B cell (primary cell): ENCODE results near the gene ARR3. TPM values are rescaled to one million over a fixed set of nuclear protein-coding genes. Genes with fewer than 3 reads are reported as not detected.
"Not testable (repeated sequence)": the region's sequence is repeated elsewhere in the genome, so short reads cannot be mapped to it uniquely, and the experiment has no call there.

Experiments
- ATAC-seq: fragments of 200-7000 bp; cut with Tn5 transposase; one replicate; pipeline ENCODE4 v1.10.0; 2021; ENCODE audit warnings: low read depth, mild to moderate bottlenecking, moderate number of reproducible peaks, moderate library complexity
- CTCF ChIA-PET: fragments of 350-600 bp; sonication (Branson Sonifier 250); formaldehyde crosslinking; loops from one replicate; lab custom pipeline; 2021; ENCODE audit warnings: antibody characterized with exemption, inconsistent platforms; lab: Charles Lee
- POLR2A ChIA-PET: fragments of 350-600 bp; sonication (Branson Sonifier 250); formaldehyde crosslinking; loops from one replicate; lab custom pipeline; 2021; ENCODE audit warnings: antibody characterized with exemption; lab: Charles Lee
- DNase-seq: peaks from one replicate; pipeline ENCODE4 v3.0.0; 2013
- H2AFZ ChIP-seq: 2 replicates; pipeline ENCODE4 v1.6.1; 2012; ENCODE audit warnings: mild to moderate bottlenecking, low read depth, low read length; ENCODE audit not compliant: insufficient read depth, poor library complexity, severe bottlenecking
- H3K27ac ChIP-seq, 2 donors: 1 replicate in 1 of 2; 2 replicates in 1 of 2; pipeline ENCODE4 v1.5.1; 2012 to 2013; ENCODE audit warnings: low read length in 2 of 2, mild to moderate bottlenecking in 2 of 2, moderate library complexity in 1 of 2
- H3K27me3 ChIP-seq, 4 experiments: fragments of 200-600 bp in 1 of 4; sonication (generic) in 1 of 4; replicated peaks in 1 of 4; 1 replicate in 2 of 4; 2 replicates in 2 of 4; pipeline versions ENCODE4 v1.6.1 to v1.7.0; 2013 to 2016; ENCODE audit warnings: low read length in 3 of 4, mild to moderate bottlenecking in 2 of 4, mixed read lengths in 1 of 4, moderate library complexity in 1 of 4; ENCODE audit not compliant: insufficient read depth in 4 of 4, control insufficient read depth in 3 of 4; ENCODE audit errors: control extremely low read depth in 1 of 4
- H3K36me3 ChIP-seq, 2 experiments: replicated peaks in 1 of 2; 1 replicate in 1 of 2; 2 replicates in 1 of 2; pipeline versions ENCODE4 v1.6.1 to v1.7.1; 2013; ENCODE audit warnings: low read length in 1 of 2; ENCODE audit not compliant: insufficient read depth in 2 of 2, control insufficient read depth in 1 of 2; ENCODE audit errors: control extremely low read depth in 1 of 2, extremely low read depth in 1 of 2
- H3K4me1 ChIP-seq, 2 donors: fragments of 200-600 bp in 1 of 2; sonication (generic) in 1 of 2; 1 replicate in 1 of 2; 2 replicates in 1 of 2; pipeline versions ENCODE4 v1.5.1 to v1.6.1; 2013 to 2017; ENCODE audit warnings: low read length in 2 of 2; ENCODE audit not compliant: control insufficient read depth in 2 of 2, insufficient read depth in 2 of 2
- H3K4me2 ChIP-seq: replicated peaks from 2 replicates; pipeline ENCODE3; 2012; ENCODE audit warnings: mild to moderate bottlenecking, low read depth, low read length; ENCODE audit not compliant: poor library complexity, severe bottlenecking
- H3K4me3 ChIP-seq, 5 experiments: fragments of 200-600 bp in 1 of 5; sonication (generic) in 1 of 5; 1 replicate in 3 of 5; 2 replicates in 2 of 5; pipeline versions ENCODE4 v1.5.1 to v1.7.0; 2011 to 2016; ENCODE audit warnings: low read length in 4 of 5, mild to moderate bottlenecking in 4 of 5, low read depth in 2 of 5, control low read depth in 1 of 5, moderate library complexity in 1 of 5; ENCODE audit not compliant: insufficient read depth in 1 of 5; ENCODE audit errors: control extremely low read depth in 1 of 5, extremely low read depth in 1 of 5
- H3K79me2 ChIP-seq: fragments of 200-600 bp; sonication (generic); one replicate; pipeline ENCODE4 v1.6.0; 2016; ENCODE audit warnings: low read length; ENCODE audit not compliant: control insufficient read depth, insufficient read depth
- H3K9ac ChIP-seq: fragments of 200-600 bp; sonication (generic); 2 replicates; pipeline ENCODE4 v1.6.1; 2017; ENCODE audit warnings: mild to moderate bottlenecking, low read length, moderate library complexity
- H3K9me3 ChIP-seq, 3 donors: one replicate each; pipeline versions ENCODE4 v1.6.1 to v1.7.1; 2013; ENCODE audit warnings: low read length in 2 of 3; ENCODE audit not compliant: control insufficient read depth in 2 of 3, insufficient read depth in 1 of 3; ENCODE audit errors: control extremely low read depth in 1 of 3
- H4K20me1 ChIP-seq: 2 replicates; pipeline ENCODE4 v1.6.0; 2012; ENCODE audit warnings: mild to moderate bottlenecking, low read length; ENCODE audit not compliant: insufficient read depth, control insufficient read depth, poor library complexity, severe bottlenecking
- H3K27ac Mint-ChIP-seq: one replicate; pipeline ENCODE4 v1.8.0; 2021; ENCODE audit warnings: mixed read lengths
- H3K27me3 Mint-ChIP-seq: one replicate; pipeline ENCODE4 v1.8.0; 2021; ENCODE audit warnings: mixed read lengths
- H3K4me1 Mint-ChIP-seq: one replicate; pipeline ENCODE4 v1.8.0; 2021; ENCODE audit warnings: mixed read lengths
- H3K4me3 Mint-ChIP-seq: one replicate; pipeline ENCODE4 v1.8.0; 2021; ENCODE audit warnings: mixed read lengths
- H3K9me3 Mint-ChIP-seq: one replicate; pipeline ENCODE4 v1.8.0; 2022; ENCODE audit warnings: mixed read lengths; ENCODE audit not compliant: insufficient read depth
- EZH2 ChIP-seq: IDR thresholded peaks from 2 replicates; pipeline ENCODE4 v1.6.1; 2012; ENCODE audit warnings: borderline replicate concordance, low read depth, mild to moderate bottlenecking, moderate library complexity, low read length; ENCODE audit not compliant: insufficient read depth, poor library complexity, severe bottlenecking
- WGBS: methylation state at CpG from one replicate; pipeline ENCODE4 v1.1.5; 2013; ENCODE audit warnings: missing lambda C conversion rate; ENCODE audit not compliant: insufficient coverage; 5-methylcytosine and 5-hydroxymethylcytosine counted together
- intact Hi-C: fragments of 100-400 bp; cut with micrococcal nuclease; formaldehyde crosslinking; loops from one replicate; pipeline ENCODE4 v1.10.0; 2022
- polyA plus RNA-seq: library from polyadenylated mRNA; depleted of rRNA; stranded (reverse); fragments of >200 nt; gene quantifications from 2 replicates; pipeline ENCODE4 v1.2.3, GENCODE V29; 2012
- total RNA-seq, 2 donors: library from RNA; stranded (reverse); fragments of 120-200 nt in 1 of 2; gene quantifications; 1 replicate in 1 of 2; 2 replicates in 1 of 2; pipeline versions ENCODE4 v1.2.3 to v1.2.4, GENCODE V29; 2013 to 2022
- TF ChIP-seq, protein P1 (sequence below): fragments of 200-600 bp; IDR thresholded peaks from one replicate; pipeline ENCODE4 v1.8.0; 2022; ENCODE audit warnings: antibody characterized with exemption, mild to moderate bottlenecking

Gene ARR3
- total and polyA plus RNA-seq, 2 donors (not counting 1 experiment from before 2014, with no cell fraction given), result not detected

DNA sequence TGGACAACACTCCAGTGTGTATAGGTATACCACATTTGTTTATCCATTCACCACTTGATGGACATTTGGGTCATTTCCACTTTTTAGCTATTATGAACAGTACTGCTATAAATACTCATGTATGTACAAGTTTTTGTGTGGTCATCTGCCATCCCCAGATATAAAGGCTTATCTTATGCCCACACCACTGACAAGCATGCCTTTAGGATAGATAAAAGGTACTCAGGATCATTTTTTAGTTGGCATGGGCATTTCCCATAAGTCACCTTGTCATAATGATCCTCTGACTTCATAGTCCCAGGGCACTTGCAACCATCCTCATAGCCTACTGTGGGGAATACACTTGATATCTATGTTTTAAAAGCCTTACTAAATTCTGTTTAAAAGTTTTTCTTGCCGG is 27.4 kb upstream of the ARR3 start:
- Mint-ChIP-seq H3K9me3 (no peaks in the 10 kb centered on the region), H3K4me3 (no peak overlapping the region), H3K27ac (no peak overlapping the region), H3K4me1 (no peaks in the 10 kb centered on the region), H3K27me3 (peaks cover 3% of the 10 kb centered on the region)
- Histone ChIP-seq H3K9ac (no peak overlapping the region), H3K4me3 (no peak overlapping the region), H3K4me2 (no peak overlapping the region), H4K20me1 (no peaks in the 10 kb centered on the region), H3K27ac (no peak overlapping the region), H3K79me2 (no peaks in the 10 kb centered on the region), H3K36me3 (no peaks in the 10 kb centered on the region), H3K9me3 (no peaks in the 10 kb centered on the region), H2AFZ (no peak overlapping the region), H3K4me1 (no peaks in the 10 kb centered on the region), H3K27me3 (no peaks in the 10 kb centered on the region)
- no CpG with 5 or more reads among the region's 1 CpG for WGBS
- ChIA-PET POLR2A (no interaction called here), CTCF (interaction anchor here (0.5 kb wide), 1 partner anchor 1070 kb away, joined by 3 read pairs; no protein-coding TSS in a partner anchor)
- intact Hi-C loops, result no loop called here
- no peak for ATAC-seq
- DNase-seq, result no peak
- TF ChIP-seq, protein P1, sequence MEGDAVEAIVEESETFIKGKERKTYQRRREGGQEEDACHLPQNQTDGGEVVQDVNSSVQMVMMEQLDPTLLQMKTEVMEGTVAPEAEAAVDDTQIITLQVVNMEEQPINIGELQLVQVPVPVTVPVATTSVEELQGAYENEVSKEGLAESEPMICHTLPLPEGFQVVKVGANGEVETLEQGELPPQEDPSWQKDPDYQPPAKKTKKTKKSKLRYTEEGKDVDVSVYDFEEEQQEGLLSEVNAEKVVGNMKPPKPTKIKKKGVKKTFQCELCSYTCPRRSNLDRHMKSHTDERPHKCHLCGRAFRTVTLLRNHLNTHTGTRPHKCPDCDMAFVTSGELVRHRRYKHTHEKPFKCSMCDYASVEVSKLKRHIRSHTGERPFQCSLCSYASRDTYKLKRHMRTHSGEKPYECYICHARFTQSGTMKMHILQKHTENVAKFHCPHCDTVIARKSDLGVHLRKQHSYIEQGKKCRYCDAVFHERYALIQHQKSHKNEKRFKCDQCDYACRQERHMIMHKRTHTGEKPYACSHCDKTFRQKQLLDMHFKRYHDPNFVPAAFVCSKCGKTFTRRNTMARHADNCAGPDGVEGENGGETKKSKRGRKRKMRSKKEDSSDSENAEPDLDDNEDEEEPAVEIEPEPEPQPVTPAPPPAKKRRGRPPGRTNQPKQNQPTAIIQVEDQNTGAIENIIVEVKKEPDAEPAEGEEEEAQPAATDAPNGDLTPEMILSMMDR, result no peak
- no peak for TF ChIP-seq EZH2

DNA sequence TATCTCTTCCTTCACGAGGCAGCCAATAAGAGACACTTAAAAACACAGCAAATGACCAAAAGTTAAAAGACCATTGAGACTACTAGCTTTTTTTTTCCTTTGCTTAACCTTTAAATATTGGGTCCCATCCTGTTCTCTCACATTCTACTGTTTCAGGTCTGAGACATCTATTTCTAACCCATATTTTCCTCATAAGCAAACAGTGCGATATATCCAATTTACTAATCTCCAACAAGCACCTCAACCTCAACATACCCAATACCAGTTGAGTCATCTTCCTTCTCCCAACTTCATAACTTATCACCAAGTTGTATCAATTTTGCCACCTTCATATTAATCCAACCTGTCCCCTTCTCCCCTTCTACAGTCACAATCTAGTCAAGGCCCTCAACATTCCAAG is 26.6 kb upstream of the ARR3 start:
- no peak overlapping the region for H3K9ac ChIP-seq
- ChIA-PET POLR2A (no interaction called here), CTCF (no interaction called here)
- no peak for TF ChIP-seq EZH2
- TF ChIP-seq, protein P1, result no peak
- H3K4me3 Mint-ChIP-seq, result no peak overlapping the region
- H3K79me2 ChIP-seq, result no peaks in the 10 kb centered on the region
- H3K27ac Mint-ChIP-seq, result no peak overlapping the region
- no peaks in the 10 kb centered on the region for H3K9me3 Mint-ChIP-seq
- DNase-seq, result no peak
- H3K27ac ChIP-seq, result no peak overlapping the region
- intact Hi-C loops, result no loop called here
- no peaks in the 10 kb centered on the region for H3K4me1 ChIP-seq
- H2AFZ ChIP-seq, result no peak overlapping the region
- no peak for ATAC-seq
- H3K27me3 Mint-ChIP-seq, result peaks cover 3% of the 10 kb centered on the region
- H3K36me3 ChIP-seq, result no peaks in the 10 kb centered on the region
- H3K9me3 ChIP-seq, result no peaks in the 10 kb centered on the region
- WGBS, result 100% methylated on average over 1 of the region's 2 CpGs
- H3K4me1 Mint-ChIP-seq, result no peaks in the 10 kb centered on the region
- H4K20me1 ChIP-seq, result no peaks in the 10 kb centered on the region
- no peak overlapping the region for H3K4me2 ChIP-seq
- H3K4me3 ChIP-seq, result no peak overlapping the region
- H3K27me3 ChIP-seq, result no peaks in the 10 kb centered on the region

DNA sequence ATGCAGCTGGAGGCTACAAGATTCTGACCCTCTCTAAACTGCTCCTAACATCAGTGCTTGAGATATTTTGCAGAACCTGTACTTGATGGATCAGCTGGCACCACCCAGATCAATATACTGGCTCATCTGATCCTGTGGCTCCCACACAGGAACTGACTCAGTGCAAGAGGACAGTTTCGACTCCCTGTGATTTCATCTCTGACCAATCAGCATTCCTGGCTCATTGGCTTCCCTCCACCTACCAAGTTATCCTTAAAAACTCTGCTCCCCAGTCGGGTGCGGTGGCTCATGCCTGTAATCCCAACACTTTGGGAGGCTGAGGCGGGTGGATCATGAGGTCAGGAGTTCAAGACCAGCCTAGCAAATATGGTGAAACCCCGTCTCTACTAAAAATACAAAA is 24.5 kb upstream of the ARR3 start:
- H3K4me3 ChIP-seq, POLR2A ChIA-PET, H4K20me1 ChIP-seq, CTCF ChIA-PET, H3K9me3 Mint-ChIP-seq, H3K4me2 ChIP-seq, H3K4me1 ChIP-seq, H3K27me3 Mint-ChIP-seq, H3K9ac ChIP-seq, intact Hi-C loops, H3K27me3 ChIP-seq, H3K27ac Mint-ChIP-seq, H3K36me3 ChIP-seq, H3K9me3 ChIP-seq, DNase-seq, H2AFZ ChIP-seq, H3K4me3 Mint-ChIP-seq, H3K4me1 Mint-ChIP-seq, ATAC-seq, H3K79me2 ChIP-seq, H3K27ac ChIP-seq: not testable (repeated sequence)
- no CpG with 5 or more reads among the region's 5 CpGs for WGBS
